Measurements from ENCODE around the gene PWWP2A. TPM values are rescaled to one million over a fixed set of nuclear protein-coding genes. Genes with fewer than 3 reads are reported as not detected.

PWWP2A gene
- total RNA-seq, 1 experiment from 2014 or later: 34.4 TPM

DNA sequence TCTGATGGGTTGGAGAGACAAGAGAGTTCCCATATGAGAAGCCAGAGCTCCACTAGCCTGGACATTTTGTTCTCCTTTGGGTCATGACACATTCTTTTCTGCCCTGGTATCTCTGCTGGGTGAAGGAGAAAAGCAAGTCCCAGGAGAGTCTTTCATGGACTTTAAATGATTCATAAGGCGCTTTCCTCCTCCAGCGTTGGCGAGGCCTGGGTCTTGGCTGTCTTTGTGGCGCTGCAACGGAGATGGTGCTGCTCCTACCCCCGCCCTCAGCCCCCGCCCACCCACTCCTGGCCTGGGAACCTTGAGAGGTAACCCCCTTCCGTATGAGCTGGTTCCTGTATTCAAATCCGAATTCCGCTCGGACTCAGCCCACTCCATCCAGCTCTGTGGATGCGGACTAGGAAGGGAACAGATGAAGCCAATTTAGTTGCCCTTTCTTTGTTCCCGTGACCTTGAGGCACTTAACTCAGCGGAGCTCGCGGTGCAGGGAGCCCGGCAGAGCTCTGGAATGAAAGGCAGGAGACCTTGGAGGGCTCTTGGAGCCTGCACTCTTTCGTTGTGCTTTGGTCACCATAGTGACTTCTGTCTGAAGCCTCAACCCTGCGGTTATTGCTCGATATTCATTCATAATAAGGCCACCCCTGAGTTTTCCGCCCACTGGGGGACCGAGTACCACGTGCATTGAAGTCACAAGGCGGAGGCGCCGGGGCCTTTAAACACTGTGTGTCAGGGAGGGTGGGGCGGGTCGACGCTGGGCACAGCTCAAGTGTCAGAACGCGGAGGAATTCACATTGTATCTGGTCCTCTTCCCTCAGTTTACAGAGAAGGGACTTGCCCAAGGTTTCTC is 14.0 kb upstream of the PWWP2A start:
- H3K27ac Mint-ChIP-seq (ENCODE audit: unreplicated experiment): no peak overlapping the region
- intact Hi-C loops (cut with micrococcal nuclease; ENCODE audit: unreplicated experiment): no loop called here
- ChIA-PET CTCF (interaction anchor here (1.1 kb wide), 1 partner anchor 65 kb away, joined by 3 read pairs; no protein-coding TSS in a partner anchor), POLR2A (interaction anchor here (0.6 kb wide), 1 partner anchor 273 kb away, joined by 5 read pairs; no protein-coding TSS in a partner anchor)
- no peak overlapping the region for H3K4me3 ChIP-seq (ENCODE audit: low read depth, low read length)
- H3K27me3 Mint-ChIP-seq (ENCODE audit: insufficient read depth, unreplicated experiment): no peaks in the 10 kb centered on the region
- H3K9me3 Mint-ChIP-seq (ENCODE audit: unreplicated experiment): no peaks in the 10 kb centered on the region
- H3K36me3 ChIP-seq (ENCODE audit: control insufficient read depth, insufficient read depth, low read length): no peaks in the 10 kb centered on the region
- no peak for DNase-seq
- no peaks in the 10 kb centered on the region for H3K4me1 ChIP-seq
- H3K36me3 Mint-ChIP-seq (ENCODE audit: insufficient read depth, unreplicated experiment): no peaks in the 10 kb centered on the region
- H3K27me3 ChIP-seq (replicated peaks; ENCODE audit: control insufficient read depth, insufficient read depth, low read length): no peaks in the 10 kb centered on the region
- TF ChIP-seq, protein P1, sequence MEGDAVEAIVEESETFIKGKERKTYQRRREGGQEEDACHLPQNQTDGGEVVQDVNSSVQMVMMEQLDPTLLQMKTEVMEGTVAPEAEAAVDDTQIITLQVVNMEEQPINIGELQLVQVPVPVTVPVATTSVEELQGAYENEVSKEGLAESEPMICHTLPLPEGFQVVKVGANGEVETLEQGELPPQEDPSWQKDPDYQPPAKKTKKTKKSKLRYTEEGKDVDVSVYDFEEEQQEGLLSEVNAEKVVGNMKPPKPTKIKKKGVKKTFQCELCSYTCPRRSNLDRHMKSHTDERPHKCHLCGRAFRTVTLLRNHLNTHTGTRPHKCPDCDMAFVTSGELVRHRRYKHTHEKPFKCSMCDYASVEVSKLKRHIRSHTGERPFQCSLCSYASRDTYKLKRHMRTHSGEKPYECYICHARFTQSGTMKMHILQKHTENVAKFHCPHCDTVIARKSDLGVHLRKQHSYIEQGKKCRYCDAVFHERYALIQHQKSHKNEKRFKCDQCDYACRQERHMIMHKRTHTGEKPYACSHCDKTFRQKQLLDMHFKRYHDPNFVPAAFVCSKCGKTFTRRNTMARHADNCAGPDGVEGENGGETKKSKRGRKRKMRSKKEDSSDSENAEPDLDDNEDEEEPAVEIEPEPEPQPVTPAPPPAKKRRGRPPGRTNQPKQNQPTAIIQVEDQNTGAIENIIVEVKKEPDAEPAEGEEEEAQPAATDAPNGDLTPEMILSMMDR (IDR thresholded peaks at IDR 0.05; ENCODE audit: insufficient read depth in 1 of 2, low read depth in 1 of 2, low read length in 1 of 2, severe bottlenecking in 1 of 2, unreplicated experiment in 1 of 2): no peak
- no TSS peak for BruUV-seq (replicated peaks)
- no peaks in the 10 kb centered on the region for H3K9me3 ChIP-seq
- no peaks in the 10 kb centered on the region for H3K4me1 Mint-ChIP-seq (ENCODE audit: low read depth, unreplicated experiment)
- no peak overlapping the region for H3K4me3 Mint-ChIP-seq (ENCODE audit: unreplicated experiment)

DNA sequence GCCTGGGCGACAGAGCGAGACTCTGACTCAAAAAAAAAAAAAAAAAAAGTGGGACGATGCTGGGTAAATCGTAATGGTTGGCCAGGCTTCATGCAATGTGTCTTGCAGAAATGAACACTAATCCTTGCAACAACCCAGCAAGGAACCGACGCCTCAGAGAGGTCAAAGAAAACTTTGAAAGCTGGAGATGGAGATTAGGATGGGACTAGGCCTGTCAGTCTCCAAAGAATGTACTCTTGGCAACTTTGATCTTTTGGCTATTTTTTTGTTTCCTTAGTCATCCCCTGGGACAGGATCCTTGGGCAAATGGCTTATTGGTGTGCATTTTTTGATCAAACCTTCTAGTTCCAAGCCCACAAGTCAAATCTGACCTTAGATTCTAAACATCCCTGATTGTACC is 10.6 kb upstream of the PWWP2A start:
- TF ChIP-seq, protein P1 (IDR thresholded peaks at IDR 0.05; ENCODE audit: insufficient read depth in 1 of 2, low read depth in 1 of 2, low read length in 1 of 2, severe bottlenecking in 1 of 2, unreplicated experiment in 1 of 2): no peak
- Histone ChIP-seq H3K27me3 (replicated peaks; ENCODE audit: control insufficient read depth, insufficient read depth, low read length) (no peaks in the 10 kb centered on the region), H3K4me3 (ENCODE audit: low read depth, low read length) (no peak overlapping the region), H3K9me3 (no peaks in the 10 kb centered on the region), H3K4me1 (no peaks in the 10 kb centered on the region), H3K36me3 (ENCODE audit: control insufficient read depth, insufficient read depth, low read length) (no peaks in the 10 kb centered on the region)
- H3K27ac Mint-ChIP-seq (ENCODE audit: unreplicated experiment): no peak overlapping the region
- H3K9me3 Mint-ChIP-seq (ENCODE audit: unreplicated experiment): no peaks in the 10 kb centered on the region
- no peak for DNase-seq
- ChIA-PET CTCF (interaction anchor here (0.6 kb wide), 1 partner anchor 261 kb away, joined by 3 read pairs; no protein-coding TSS in a partner anchor), POLR2A (no interaction called here)
- intact Hi-C loops (cut with micrococcal nuclease; ENCODE audit: unreplicated experiment): no loop called here
- no peaks in the 10 kb centered on the region for H3K36me3 Mint-ChIP-seq (ENCODE audit: insufficient read depth, unreplicated experiment)
- no peak overlapping the region for H3K4me3 Mint-ChIP-seq (ENCODE audit: unreplicated experiment)
- no peaks in the 10 kb centered on the region for H3K27me3 Mint-ChIP-seq (ENCODE audit: insufficient read depth, unreplicated experiment)
- BruUV-seq (replicated peaks): no TSS peak
- H3K4me1 Mint-ChIP-seq (ENCODE audit: low read depth, unreplicated experiment): no peaks in the 10 kb centered on the region

DNA sequence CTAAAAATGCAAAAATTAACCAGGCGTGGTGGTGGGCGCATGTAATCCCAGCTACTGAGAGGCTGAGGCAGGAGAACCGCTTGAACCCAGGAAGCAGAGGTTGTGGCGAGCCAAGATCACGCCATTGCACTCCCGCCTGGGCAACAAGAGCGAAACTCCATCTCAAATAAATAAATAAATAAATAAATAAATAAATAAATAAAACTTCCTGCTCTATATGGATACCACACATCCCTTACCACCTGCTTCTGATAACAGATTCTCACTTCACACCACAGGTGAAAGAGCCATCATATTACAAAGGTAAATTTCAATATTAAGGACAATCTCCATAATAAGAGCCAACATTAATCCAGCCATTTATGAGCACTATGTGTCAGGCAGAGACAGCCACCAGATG is 9.4 kb upstream of the PWWP2A start:
- H3K9me3 ChIP-seq: no peaks in the 10 kb centered on the region
- TF ChIP-seq, protein P1 (IDR thresholded peaks at IDR 0.05; ENCODE audit: insufficient read depth in 1 of 2, low read depth in 1 of 2, low read length in 1 of 2, severe bottlenecking in 1 of 2, unreplicated experiment in 1 of 2): no peak
- no peaks in the 10 kb centered on the region for H3K4me1 ChIP-seq
- DNase-seq: no peak
- intact Hi-C loops (cut with micrococcal nuclease; ENCODE audit: unreplicated experiment): no loop called here
- H3K4me3 ChIP-seq (ENCODE audit: low read depth, low read length): no peak overlapping the region
- H3K27me3 ChIP-seq (replicated peaks; ENCODE audit: control insufficient read depth, insufficient read depth, low read length): no peaks in the 10 kb centered on the region
- H3K36me3 ChIP-seq (ENCODE audit: control insufficient read depth, insufficient read depth, low read length): no peaks in the 10 kb centered on the region
- H3K4me3 Mint-ChIP-seq (ENCODE audit: unreplicated experiment): no peak overlapping the region
- H3K4me1 Mint-ChIP-seq (ENCODE audit: low read depth, unreplicated experiment): no peaks in the 10 kb centered on the region
- H3K9me3 Mint-ChIP-seq (ENCODE audit: unreplicated experiment): no peaks in the 10 kb centered on the region
- no peaks in the 10 kb centered on the region for H3K27me3 Mint-ChIP-seq (ENCODE audit: insufficient read depth, unreplicated experiment)
- POLR2A ChIA-PET: no interaction called here
- CTCF ChIA-PET: no interaction called here
- no peak overlapping the region for H3K27ac Mint-ChIP-seq (ENCODE audit: unreplicated experiment)
- no peaks in the 10 kb centered on the region for H3K36me3 Mint-ChIP-seq (ENCODE audit: insufficient read depth, unreplicated experiment)
- BruUV-seq (replicated peaks): no TSS peak

All from Caco-2 (cell line).